NCI-H2227 treated with DMSO at 0.1 percent for 48 hours (cell line): ENCODE data around the gene APPBP2.
"Not testable (repeated sequence)": the region's sequence is repeated elsewhere in the genome, so short reads cannot be mapped to it uniquely, and the experiment has no call there.

Experiments
- DNase-seq: peaks from one replicate; lab custom pipeline; 2025; lab: John Stamatoyannopoulos, UW

The APPBP2 gene

DNA sequence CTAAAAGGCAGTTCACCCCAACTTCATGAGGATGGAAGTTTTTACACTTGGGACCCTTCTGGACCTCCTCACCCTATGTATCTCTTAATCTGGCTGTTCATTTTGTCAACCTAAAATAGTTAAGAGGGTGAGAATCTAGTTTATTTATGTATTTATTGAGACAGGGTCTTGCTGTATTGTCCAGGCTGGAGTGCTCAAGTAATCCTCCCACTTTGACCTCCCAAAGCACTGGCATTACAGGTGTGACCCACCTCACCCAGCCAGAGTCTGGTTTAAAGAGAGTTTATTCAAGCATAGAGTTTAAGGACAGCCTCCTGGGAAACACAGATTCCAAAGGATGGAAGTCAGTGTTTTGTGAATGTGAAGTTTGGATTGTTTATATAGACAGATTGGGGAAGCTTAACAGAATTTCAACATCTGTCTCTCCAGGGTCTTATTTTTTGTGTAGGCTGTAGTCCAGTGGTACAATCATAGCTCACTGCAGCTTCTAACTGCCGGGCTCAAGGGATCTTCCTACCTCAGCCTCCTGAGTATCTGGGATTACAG lies 8.0 kb upstream of the APPBP2 start:
- DNase-seq, result no peak

DNA sequence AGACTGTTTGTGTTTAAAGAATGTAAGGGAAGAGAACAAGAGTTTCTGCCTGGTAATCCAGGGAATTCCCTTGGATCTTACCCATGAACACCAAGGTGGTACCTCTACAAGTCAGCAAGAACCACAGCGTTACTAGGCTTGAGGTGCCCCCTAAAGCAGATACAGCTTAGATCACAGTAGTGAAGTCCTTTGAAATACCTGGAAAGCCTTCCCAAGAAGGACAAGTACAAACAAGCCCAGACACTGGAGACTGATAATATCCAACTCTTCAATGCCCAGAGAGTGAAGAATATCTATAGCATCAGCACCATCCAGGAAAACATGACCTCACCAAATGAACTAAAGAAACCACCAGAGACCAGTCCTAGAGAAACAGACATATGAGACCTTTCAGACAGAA lies 3.8 kb upstream of the APPBP2 start:
- DNase-seq, result no peak

DNA sequence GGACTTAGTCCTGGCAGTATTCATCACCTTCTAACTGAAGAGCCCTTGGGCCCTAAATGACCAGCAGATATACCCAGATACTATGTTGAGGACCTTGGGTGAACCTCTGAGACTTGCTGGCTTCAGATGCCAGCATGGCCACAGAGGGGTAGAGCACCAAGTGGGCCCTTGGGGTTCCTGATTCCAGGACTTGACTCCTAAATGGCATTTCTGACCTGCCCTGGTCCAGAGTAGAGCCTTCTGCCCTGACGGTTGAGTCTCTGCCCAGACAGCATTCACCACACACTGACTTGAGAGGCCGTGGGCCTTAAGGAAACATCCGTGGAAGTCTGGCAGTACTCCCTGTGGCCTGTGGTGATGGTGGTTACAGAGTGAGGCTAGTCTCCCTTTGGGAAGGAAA lies 2.8 kb upstream of the APPBP2 start:
- DNase-seq, result no peak

DNA sequence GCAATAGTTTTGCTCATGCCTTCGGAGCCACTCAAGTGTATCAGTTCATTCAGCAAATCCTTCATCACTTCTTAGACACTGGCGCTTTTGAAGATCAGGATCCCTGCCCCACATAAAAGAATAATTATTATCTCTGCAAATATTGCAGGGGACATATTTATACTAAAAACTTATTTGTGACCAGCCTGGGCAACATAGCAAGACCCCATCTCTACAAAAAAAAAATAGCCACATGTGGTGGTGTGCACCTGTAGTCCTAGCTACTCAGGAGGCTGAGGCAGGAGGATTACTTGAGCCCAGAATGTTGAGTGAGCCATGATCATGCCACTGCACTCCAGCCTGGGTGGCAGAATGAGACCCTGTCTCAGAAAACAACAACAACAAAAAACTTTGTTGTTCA lies 1.7 kb upstream of the APPBP2 start:
- no peak for DNase-seq

DNA sequence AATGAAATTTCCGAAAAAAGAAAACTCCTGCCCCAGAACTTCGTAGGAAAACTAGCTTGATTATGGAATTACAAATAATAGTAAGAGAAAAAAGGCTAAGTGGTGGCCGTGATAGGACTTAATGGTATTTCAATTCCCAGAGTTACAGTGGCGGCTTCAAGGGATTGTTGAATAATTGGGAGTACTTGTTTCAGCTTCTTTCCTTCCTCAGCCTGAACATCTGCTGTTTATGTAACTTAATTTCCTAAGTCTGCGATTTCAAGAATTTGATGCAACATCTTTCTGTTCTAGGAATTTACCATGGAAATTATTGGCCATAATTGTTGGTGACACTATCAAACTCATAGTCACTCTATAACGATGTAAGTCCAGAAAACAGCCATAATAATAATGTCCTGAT lies 684 bp upstream of the APPBP2 start:
- DNase-seq, result no peak

DNA sequence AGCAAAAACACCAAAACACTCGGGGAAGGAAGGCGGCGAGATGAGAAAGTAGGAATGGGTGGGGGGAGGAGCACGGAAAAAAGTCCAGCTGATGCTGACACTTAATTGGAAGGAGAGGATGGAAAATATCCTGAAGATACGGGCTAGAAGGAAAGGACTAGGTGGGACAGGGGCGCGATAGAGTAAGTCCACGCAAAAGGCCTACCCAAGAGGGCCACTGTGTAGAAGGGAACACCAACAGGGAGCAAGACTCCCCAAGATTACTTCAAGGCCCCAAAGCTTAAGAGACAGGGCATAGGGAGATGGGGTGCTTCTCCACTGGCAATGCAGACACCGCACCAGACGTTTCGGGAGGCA lies 736 bp downstream of the APPBP2 start:
- DNase-seq, result no peak

DNA sequence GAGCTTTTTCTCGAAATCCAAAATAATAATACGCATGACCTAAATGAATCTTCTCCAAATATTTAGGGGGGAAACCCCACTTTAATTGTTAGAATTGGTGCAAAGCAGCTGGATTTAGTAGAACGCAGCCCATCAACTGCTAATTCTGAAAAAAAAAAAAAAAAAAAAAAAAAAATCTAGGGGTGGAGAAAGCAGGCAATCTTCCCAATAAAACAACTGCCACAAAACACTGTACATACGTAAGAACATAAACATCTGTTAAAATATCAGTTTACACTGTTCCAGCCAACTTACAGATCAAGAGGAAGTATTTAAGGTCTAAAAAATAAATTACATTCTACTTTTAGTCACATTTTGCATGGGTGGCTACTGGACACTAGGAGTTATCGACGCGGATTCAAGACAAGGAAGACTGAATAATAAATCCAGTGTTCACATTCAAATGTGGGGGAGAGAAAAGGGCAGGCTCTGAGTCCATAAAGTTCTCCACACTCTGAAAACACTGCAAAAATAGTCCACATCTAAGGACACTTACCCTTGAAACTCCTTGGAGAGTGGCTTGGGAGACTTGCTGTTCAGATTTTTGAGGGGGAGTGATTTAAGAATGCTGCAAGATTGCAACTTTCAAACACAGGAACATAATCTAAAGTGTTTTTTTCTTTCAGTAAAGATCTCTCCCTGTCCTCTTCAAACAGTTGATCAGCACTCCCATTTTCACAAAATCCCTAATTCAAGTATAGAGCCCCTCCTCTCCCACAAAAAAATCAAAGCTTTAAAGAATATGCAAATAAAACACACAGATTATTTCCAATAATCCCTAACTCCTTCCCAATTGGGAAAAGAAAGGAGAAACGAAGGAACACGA lies 1.3 kb downstream of the APPBP2 start:
- DNase-seq, result no peak

DNA sequence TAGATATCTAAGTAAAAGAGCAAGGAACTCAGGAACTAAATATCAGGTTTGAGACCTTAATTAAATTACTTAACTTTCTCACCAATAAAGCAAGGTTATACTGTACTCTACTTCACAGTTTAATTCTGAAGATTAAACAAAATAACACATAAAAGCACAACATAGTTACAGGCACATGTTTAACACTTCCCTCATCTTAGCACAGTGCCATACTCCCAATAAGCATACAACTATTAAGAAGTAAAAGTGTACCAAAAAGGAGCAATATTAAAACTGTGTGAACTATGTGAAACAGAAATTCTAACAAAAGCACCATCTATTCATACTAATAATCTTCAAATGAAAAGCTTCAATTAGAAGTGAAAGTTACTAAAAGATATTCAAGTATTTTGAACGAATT lies 2.2 kb downstream of the APPBP2 start:
- DNase-seq, result no peak

DNA sequence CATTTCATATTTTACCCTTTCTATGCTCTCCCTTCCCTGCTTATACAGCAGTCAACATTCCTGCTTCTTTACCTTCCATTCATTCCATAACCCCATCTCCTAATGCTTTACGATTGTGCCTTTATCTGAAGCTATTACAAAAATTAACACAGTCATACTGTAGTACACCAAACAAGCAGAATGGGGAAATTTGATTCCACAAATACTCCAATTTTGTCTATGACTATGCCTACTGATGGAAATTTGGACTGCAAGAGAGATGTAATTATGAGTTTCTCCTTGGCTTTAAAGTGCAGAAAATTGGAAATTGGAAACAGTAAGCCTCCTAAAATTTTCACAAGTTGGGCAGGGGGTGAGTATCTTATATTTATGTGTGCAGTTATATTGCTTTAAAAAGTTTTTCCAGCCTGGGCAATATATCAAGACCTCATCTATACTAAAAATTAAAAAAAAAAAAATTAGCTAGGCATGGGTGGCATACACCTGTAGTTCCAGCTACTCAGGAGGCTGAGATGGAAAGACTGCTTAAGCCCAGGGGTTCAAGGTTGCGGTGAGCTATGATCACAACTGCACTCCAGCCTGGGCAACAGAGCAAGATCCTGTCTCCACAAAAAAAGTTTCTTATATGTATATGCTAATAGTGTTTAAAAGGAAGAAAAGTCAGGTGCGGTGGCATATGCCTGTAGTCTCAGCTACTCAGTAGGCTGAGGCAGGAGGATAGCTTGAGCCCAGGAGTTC lies 3.0 kb downstream of the APPBP2 start:
- DNase-seq, result no peak

DNA sequence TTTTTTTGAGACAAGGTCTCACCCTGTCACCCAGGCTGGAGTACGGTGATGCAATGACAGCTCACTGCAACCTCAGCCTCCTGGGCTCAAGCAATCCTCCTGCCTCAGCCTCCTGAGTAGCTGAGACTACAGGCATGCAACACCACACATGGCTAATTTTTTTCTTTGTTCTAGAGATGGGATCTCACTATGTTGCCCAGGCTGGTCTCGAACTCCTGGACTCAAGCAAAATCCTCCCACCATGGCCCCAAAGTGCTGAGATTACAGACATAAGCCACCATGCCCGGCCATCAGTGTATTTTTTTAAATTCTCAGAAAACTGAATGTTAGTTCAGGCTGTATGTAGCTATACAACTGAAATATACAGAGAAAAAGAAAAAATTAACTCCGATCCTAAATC lies 6.2 kb downstream of the APPBP2 start:
- no peak for DNase-seq

DNA sequence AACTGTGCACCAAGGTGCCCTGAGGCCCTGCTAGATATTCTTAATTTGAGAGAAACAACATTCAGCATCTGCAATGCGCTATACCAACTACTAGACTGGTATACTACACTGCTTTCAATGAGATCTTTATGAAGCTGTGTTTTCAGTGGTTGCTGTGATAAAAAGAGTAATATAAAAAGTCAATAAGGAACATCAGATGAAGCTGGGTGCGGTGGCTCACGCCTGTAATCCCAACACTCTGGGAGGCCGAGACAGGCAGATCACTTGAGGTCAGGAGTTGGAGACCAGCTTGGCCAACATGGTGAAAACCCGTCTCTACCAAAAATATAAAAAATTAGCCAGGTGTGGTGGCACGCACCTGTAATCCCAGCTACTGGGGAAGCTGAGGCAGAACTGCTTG lies 10.4 kb downstream of the APPBP2 start:
- not testable (repeated sequence) for DNase-seq

DNA sequence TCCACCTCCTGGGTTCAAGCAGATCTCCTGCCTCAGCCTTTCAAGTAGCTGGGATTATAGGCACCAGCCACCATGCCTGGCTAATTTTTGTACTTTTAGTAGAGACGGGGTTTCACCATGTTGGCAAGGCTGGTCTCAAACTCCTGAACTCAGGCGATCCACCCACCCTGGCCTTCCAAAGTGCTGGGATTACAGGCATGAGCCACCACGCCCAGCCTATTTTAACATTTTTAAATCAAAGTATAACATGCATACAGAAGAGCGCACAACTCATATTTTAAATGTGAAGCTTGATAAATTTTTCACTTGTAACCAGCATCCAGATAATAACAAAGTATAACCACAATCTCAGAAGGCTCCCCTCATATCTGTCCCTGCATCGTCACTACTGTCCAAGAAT lies 10.8 kb downstream of the APPBP2 start:
- DNase-seq, result not testable (repeated sequence)

DNA sequence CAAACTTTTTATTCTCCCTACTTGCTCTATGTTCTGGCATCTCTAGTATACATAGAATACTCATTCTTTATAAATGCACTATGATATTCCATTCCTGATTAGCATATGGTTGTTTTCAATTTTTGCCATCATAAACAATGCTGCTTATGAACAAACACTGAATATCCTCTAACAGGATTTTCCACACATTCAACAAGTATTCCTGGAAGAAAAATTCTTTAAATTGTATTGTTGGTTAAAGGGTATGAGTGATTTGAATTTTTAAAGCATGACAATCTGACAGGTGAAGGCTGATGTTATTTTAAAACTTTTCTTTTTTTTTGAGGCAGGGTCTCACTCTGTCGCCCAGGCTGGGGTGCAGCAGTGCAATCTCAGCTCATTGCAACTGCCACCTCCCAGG lies 11.5 kb downstream of the APPBP2 start:
- DNase-seq, result no peak

DNA sequence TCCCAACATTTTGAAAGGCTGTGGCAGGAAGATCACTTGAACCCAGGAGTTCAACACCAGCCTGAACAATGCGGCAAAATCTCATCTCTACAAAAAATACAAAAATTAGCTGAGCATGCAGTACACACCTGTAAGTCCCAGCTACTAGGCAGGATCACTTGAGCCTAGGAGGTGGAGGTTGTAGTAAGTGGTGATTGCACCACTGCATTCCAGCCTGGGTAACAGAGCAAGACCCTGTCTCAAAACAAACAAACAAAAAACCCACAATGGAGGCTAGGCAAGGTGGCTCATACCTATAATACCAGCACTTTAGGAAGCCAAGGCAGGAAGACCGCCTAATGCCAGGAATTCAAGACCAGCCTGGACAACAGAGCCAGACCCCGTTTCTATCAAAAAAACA lies 12.0 kb downstream of the APPBP2 start:
- DNase-seq, result no peak

DNA sequence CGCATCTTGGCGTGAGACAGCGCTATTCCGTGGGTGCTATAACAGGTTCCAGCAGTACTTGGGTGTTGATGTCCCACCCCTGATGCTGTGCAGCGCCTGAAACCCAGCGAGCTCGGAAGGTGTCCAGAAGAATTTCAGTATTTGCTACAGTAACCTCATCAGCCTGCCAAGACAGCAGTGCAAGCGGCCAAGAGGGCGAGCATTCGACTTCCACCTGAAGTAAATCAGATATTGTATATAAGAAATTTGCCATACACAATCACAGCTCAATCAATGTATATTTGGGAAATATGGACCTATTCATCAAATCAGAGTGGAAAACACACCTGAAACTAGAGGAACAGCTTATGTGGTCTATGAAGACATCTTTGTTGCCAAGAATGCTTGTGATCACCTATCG lies 13.0 kb downstream of the APPBP2 start:
- DNase-seq, result no peak

DNA sequence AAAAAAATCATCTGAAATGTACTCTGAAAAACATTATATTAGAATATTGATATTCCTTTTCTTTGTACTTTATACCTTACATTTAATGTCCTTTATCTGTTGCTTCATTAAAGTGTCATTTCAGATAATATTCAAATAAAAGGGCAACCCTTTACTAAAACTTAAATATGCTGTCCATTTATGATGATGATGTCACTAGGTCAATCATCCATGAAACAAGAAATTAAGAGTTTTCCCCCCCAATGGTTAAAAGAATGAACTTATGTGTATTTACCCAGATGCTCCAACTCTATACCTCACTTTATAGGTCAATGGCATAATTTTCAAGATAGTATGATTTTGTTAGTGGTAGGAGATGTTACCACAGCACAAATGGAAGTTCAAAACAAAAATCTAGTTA lies 15.3 kb downstream of the APPBP2 start:
- DNase-seq, result no peak

DNA sequence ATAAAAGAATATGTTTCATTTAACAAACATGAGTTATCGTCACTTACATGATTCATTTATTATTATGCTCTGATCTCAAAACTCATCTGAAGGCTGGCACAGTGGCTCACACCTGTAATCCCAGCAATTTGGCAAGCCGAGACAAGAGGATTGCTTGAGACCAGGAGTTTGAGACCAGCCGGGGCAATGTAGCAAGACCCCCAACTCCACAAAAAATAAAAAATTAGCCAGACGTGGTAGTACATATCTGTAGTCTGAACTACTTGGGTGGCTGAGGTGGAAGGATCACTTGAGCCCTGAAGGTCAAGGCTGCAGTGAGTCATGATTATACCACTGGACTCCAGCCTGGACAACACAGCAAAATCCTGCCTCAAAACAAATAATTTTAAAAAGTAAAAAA lies 16.0 kb downstream of the APPBP2 start:
- no peak for DNase-seq

DNA sequence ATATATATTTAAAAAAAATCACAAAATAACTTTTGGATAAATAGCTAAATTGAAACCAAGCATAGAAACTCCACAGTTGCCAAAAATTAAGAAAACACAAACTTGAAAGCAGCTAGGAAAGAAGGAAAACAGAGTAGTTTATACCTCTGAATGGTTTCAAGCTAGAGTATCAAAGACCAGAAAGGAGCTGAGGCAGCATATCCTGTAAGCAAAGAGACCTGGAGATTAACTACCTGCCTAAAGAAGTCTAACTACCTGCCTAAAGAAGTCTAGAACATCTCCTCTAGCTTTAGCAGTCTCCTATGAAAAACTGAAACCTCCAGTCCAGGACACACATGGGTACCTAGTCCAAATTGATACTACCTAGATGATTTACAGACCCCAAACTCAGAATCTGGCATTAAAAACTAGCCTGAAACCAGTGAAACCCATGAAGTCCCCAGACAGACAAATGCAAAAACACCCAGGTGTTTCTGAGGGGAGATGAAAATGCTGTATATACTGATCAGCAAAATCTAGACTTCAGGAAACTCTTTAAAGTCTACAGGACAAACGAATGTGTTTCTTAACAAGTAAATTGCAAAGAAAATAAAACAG lies 17.6 kb downstream of the APPBP2 start:
- no peak for DNase-seq

DNA sequence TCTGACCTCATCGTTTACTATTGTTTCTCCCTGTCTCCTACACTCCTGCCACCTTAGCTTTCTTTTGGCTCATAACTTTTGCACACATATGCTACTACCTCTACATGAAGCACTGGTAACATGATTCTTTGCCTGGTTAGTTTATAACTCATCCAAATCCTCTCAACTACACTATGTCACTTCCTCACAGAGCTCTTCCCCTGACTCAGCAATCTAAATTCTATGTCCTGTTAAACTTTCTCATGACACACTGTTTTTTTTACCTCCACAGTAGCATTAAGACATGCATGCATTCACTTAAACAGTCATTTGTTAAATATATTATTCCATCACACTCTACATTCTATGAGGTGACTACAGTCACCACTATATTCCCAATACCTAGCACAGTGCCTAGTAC lies 19.7 kb downstream of the APPBP2 start:
- DNase-seq, result no peak

DNA sequence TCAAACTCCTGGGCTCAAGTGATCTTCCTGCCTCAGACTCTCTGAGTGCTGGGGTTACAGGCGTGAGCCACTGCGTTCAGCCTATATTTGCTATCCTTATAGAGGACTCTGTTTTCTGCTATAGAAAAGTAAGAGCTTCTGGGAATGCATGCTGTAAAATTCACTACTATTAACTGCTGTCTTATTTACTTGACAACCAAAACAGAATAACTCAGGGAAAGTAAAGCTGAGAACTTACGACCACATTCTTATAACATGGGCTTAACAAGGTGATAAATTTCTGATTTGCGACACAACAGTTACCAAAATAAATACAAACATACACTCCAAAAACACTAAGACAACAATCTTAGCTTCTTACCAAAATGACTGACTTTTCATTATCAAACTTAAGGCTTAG lies 23.9 kb downstream of the APPBP2 start:
- DNase-seq, result no peak

DNA sequence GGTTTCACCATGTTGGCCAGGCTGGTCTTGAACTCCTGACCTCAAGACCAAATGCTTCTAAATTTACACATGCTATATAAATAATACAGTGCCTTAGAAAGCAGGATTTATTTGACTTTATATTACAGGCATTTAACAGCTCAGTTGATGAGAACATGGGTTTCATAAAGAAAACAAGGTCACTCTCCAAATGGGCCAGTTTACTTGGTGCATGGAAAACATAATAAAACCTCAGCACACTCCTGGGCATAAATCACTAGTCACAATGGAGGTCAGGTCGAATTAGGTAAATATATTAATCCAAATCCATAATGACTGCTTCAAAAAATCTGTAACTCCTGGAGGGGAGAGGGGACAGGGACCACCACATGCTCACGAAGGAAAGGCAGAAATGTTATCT lies 24.5 kb downstream of the APPBP2 start:
- no peak for DNase-seq

DNA sequence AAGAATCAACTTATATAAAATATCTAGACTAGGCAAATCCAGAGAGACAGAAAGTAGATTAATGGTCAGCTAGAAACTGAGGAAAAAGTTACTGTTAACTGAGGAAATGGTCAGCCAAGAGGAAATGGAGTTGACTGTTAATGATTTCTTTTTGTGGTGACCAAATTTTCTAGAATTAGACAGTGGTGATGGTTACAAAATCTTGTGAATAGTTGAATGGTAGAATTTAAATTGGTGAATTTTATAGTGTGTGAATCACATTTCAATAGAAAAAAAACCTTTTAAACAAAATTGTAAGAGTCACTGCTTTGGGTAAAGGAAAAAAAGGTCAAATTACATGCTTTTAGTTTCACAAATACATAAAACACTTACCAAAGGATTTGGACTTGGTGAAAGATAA lies 30.0 kb downstream of the APPBP2 start:
- DNase-seq, result no peak

DNA sequence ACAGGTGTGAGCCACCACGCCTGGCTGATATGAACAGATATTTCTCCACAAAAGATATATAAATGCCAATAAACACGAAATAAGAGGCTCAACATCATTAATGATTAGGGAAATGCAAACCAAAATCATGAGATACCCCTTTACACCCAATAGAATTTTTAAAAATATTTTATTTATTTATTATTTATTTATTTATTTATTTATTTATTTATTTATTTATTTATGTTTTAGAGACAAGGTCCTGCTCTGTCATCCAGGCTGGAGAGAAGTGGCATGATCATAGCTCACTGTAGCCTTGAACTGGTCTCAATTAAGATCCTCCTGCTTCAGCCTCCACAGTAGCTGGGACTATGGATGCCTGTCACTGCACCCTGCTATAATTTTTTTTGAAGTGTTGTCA lies 30.8 kb downstream of the APPBP2 start:
- no peak for DNase-seq
